ENCODE data around the gene DTD2.
"Not testable (repeated sequence)": the region's sequence is repeated elsewhere in the genome, so short reads cannot be mapped to it uniquely, and the experiment has no call there.

Gene DTD2

GRCh38 chr14:31466554-31466953 is 9.2 kb upstream of the DTD2 start:
- ATAC-seq = no peak
- TF ChIP-seq CSRNP3 (CRISPR knock-in tag; IDR thresholded peaks at IDR 0.05) (no peak), ISL1 (CRISPR knock-in tag; IDR thresholded peaks at IDR 0.05) (no peak), RARB (CRISPR knock-in tag; IDR thresholded peaks at IDR 0.05) (no peak), ZNF565 (CRISPR knock-in tag; conservative IDR thresholded peaks at IDR 0.05; ENCODE audit: low read depth) (no peak), PPARA (CRISPR knock-in tag; IDR thresholded peaks at IDR 0.05; ENCODE audit: borderline replicate concordance) (no peak), PATZ1 (CRISPR knock-in tag; IDR thresholded peaks at IDR 0.05; ENCODE audit: borderline replicate concordance) (no peak), ZC3H10 (CRISPR knock-in tag; IDR thresholded peaks at IDR 0.05) (no peak), TOX (CRISPR knock-in tag; IDR thresholded peaks at IDR 0.05; ENCODE audit: borderline replicate concordance) (no peak)

GRCh38 chr14:31465111-31465510 is 7.8 kb upstream of the DTD2 start:
- peak; percentile 56; the same call in 2 of the 3 replicates for ATAC-seq
- TF ChIP-seq ISL1 (CRISPR knock-in tag; IDR thresholded peaks at IDR 0.05) = peak; percentile 29; the same call in 1 of the 2 replicates
- no peak for TF ChIP-seq ZNF8 (CRISPR knock-in tag; IDR thresholded peaks at IDR 0.05)

- not testable (repeated sequence) for ATAC-seq
Observed at GRCh38 chr14:31462450-31462849, 5.1 kb upstream of the DTD2 start.

GRCh38 chr14:31461545-31461944 is 4.2 kb upstream of the DTD2 start:
- TF ChIP-seq CREB5 (CRISPR knock-in tag; IDR thresholded peaks at IDR 0.05; ENCODE audit: low read depth) = no peak
- no peak for ATAC-seq

GRCh38 chr14:31457665-31458659 is 656 bp upstream of the DTD2 start:
- ATAC-seq = no peak
- TF ChIP-seq BACH2 (CRISPR knock-in tag; IDR thresholded peaks at IDR 0.05; ENCODE audit: borderline replicate concordance) (no peak), PPARA (CRISPR knock-in tag; IDR thresholded peaks at IDR 0.05; ENCODE audit: borderline replicate concordance) (no peak)

- ATAC-seq = peak; percentile 87
- TF ChIP-seq POU6F1 (CRISPR knock-in tag; IDR thresholded peaks at IDR 0.05; ENCODE audit: borderline replicate concordance, low read depth) (no peak), TSHZ2 (CRISPR knock-in tag; IDR thresholded peaks at IDR 0.05) (no peak), ARNTL (CRISPR knock-in tag; IDR thresholded peaks at IDR 0.05; ENCODE audit: borderline replicate concordance, low read depth) (no peak), BACH2 (CRISPR knock-in tag; IDR thresholded peaks at IDR 0.05; ENCODE audit: borderline replicate concordance) (no peak), ZFP3 (CRISPR knock-in tag; IDR thresholded peaks at IDR 0.05) (no peak), ZNF565 (CRISPR knock-in tag; conservative IDR thresholded peaks at IDR 0.05; ENCODE audit: low read depth) (no peak), PATZ1 (CRISPR knock-in tag; IDR thresholded peaks at IDR 0.05; ENCODE audit: borderline replicate concordance) (no peak), CSRNP3 (CRISPR knock-in tag; IDR thresholded peaks at IDR 0.05) (no peak), CSDC2 (CRISPR knock-in tag; IDR thresholded peaks at IDR 0.05) (no peak), ZFP30 (CRISPR knock-in tag; IDR thresholded peaks at IDR 0.05) (no peak)
Observed at GRCh38 chr14:31449971-31450610, 7.2 kb downstream of the DTD2 start.
